Loucy (cell line): Measurements from ENCODE around the gene CCDC73.

Experiments used
- H2AFZ ChIP-seq: fragments of 200-600 bp; sonication (generic); 2 replicates; pipeline ENCODE4 v1.6.0; 2016; ENCODE audit warnings: antibody characterized with exemption, mild to moderate bottlenecking, low read length, moderate library complexity
- H3F3A ChIP-seq: fragments of 200-600 bp; 2 replicates; pipeline ENCODE4 v1.6.0; 2016; ENCODE audit warnings: antibody characterized with exemption, low read depth, mild to moderate bottlenecking
- H3K27me3 ChIP-seq: fragments of 200-600 bp; sonication (generic); 2 replicates; pipeline ENCODE4 v1.6.1; 2014; ENCODE audit warnings: low read length, mild to moderate bottlenecking; ENCODE audit not compliant: insufficient read depth, poor library complexity, severe bottlenecking
- H3K36me3 ChIP-seq: fragments of 200-600 bp; sonication (generic); 2 replicates; pipeline ENCODE4 v1.6.1; 2016; ENCODE audit warnings: low read length; ENCODE audit not compliant: insufficient read depth
- H3K4me1 ChIP-seq: fragments of 200-600 bp; sonication (generic); 2 replicates; pipeline ENCODE4 v1.5.1; 2014; ENCODE audit warnings: low read length, mild to moderate bottlenecking; ENCODE audit not compliant: insufficient read depth, poor library complexity, severe bottlenecking
- H3K4me2 ChIP-seq: fragments of 200-600 bp; sonication (generic); 2 replicates; pipeline ENCODE4 v1.6.0; 2014; ENCODE audit warnings: antibody characterized with exemption, low read length, low read depth, mild to moderate bottlenecking; ENCODE audit not compliant: poor library complexity, severe bottlenecking
- H3K4me3 ChIP-seq: fragments of 200-600 bp; sonication (generic); 2 replicates; pipeline ENCODE4 v1.5.1; 2014; ENCODE audit warnings: low read length, mild to moderate bottlenecking, mixed read lengths; ENCODE audit not compliant: poor library complexity, severe bottlenecking
- H3K79me2 ChIP-seq: fragments of 200-600 bp; sonication (generic); 2 replicates; pipeline ENCODE4 v1.6.1; 2014; ENCODE audit warnings: low read length; ENCODE audit not compliant: insufficient read depth
- H3K9ac ChIP-seq: fragments of 200-600 bp; sonication (generic); 2 replicates; pipeline ENCODE4 v1.6.0; 2014; ENCODE audit warnings: mild to moderate bottlenecking, low read depth, low read length, moderate library complexity; ENCODE audit not compliant: poor library complexity, severe bottlenecking
- H3K9me2 ChIP-seq: fragments of 200-600 bp; sonication (generic); replicated peaks from 2 replicates; pipeline ENCODE4 v1.6.1; 2016; ENCODE audit warnings: low read depth, low read length, mixed read lengths
- H3K9me3 ChIP-seq: fragments of 200-600 bp; sonication (generic); 2 replicates; pipeline ENCODE4 v1.6.1; 2014; ENCODE audit warnings: mild to moderate bottlenecking, antibody characterized with exemption, low read length, low read depth; ENCODE audit not compliant: insufficient read depth
- H4K20me1 ChIP-seq: fragments of 200-600 bp; sonication (generic); 2 replicates; pipeline ENCODE4 v1.6.0; 2014; ENCODE audit warnings: antibody characterized with exemption, low read length, mild to moderate bottlenecking; ENCODE audit not compliant: insufficient read depth, poor library complexity, severe bottlenecking
- EZH2phosphoT487 ChIP-seq: fragments of 200-600 bp; IDR thresholded peaks from 2 replicates; pipeline ENCODE4 v1.6.1; 2018; ENCODE audit warnings: antibody characterized with exemption, mild to moderate bottlenecking, moderate library complexity, borderline replicate concordance
- TF ChIP-seq, protein P1 (sequence below): fragments of 200-600 bp; sonication (generic); conservative IDR thresholded peaks from 2 replicates; pipeline ENCODE4 v1.5.1; 2014; ENCODE audit warnings: mild to moderate bottlenecking, antibody characterized with exemption, low read length

The CCDC73 gene

DNA sequence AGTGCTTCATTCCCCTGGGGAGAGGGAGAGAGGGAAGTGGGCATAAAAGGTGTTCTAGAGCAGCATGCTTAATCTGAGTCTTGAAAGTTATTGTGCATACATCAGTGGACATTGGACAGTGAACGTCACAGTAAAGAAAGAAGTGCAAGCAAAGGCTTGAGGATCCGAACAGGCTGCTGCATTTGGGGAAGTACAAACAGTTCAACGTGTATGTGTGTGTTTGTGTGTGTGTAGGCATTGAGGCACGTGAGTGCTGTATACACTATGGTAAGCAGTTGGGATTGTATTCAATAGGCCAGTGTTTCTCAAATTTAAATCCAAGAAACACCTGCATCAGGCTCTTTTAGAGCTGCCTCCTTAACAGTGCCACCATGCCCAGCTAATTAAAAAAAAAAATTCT is 221.2 kb downstream of the CCDC73 start:
- Histone ChIP-seq H3K4me2 (no peak overlapping the region), H3F3A (no peaks in the 10 kb centered on the region), H3K36me3 (no peaks in the 10 kb centered on the region)

DNA sequence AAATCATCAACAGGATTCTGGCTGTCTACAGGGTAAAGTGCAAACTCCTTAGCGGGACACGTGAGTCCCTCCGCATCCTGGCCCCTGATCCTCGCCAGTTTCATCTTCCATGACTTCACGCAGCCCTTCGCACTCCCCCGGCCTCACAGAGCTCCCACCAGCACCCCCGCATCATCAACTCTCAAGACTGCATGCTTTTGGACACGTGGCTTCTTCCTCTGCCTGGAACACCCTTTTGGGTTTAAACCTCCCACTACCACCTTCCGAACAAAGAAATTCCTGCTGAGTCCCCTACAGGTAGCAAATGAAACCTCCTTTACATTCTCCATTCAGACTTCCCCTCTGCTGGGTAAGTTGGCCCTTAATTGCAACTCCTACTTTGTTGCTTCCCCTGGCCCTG is 223.4 kb downstream of the CCDC73 start:
- peak overlapping the region; percentile 29 for H3K4me2 ChIP-seq
- no peaks in the 10 kb centered on the region for H3K9me3 ChIP-seq
- peak overlapping the region; percentile 64 for H2AFZ ChIP-seq
- H3K79me2 ChIP-seq = no peaks in the 10 kb centered on the region
- no peak overlapping the region for H3K9ac ChIP-seq
- no peaks in the 10 kb centered on the region for H3F3A ChIP-seq
- H3K4me3 ChIP-seq = no peak overlapping the region
- no peaks in the 10 kb centered on the region for H3K27me3 ChIP-seq
- H4K20me1 ChIP-seq = no peaks in the 10 kb centered on the region
- H3K9me2 ChIP-seq = no peaks in the 10 kb centered on the region
- peaks cover 20% of the 10 kb centered on the region for H3K4me1 ChIP-seq
- H3K36me3 ChIP-seq = no peaks in the 10 kb centered on the region
- TF ChIP-seq, protein P1, sequence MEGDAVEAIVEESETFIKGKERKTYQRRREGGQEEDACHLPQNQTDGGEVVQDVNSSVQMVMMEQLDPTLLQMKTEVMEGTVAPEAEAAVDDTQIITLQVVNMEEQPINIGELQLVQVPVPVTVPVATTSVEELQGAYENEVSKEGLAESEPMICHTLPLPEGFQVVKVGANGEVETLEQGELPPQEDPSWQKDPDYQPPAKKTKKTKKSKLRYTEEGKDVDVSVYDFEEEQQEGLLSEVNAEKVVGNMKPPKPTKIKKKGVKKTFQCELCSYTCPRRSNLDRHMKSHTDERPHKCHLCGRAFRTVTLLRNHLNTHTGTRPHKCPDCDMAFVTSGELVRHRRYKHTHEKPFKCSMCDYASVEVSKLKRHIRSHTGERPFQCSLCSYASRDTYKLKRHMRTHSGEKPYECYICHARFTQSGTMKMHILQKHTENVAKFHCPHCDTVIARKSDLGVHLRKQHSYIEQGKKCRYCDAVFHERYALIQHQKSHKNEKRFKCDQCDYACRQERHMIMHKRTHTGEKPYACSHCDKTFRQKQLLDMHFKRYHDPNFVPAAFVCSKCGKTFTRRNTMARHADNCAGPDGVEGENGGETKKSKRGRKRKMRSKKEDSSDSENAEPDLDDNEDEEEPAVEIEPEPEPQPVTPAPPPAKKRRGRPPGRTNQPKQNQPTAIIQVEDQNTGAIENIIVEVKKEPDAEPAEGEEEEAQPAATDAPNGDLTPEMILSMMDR = no peak
- TF ChIP-seq EZH2phosphoT487 = no peak

More for the DNA sequence above, 221.2 kb downstream of the CCDC73 start:
- Histone ChIP-seq H3K4me1 (peaks cover 20% of the 10 kb centered on the region), H3K9me2 (no peaks in the 10 kb centered on the region), H4K20me1 (no peaks in the 10 kb centered on the region), H3K79me2 (no peaks in the 10 kb centered on the region), H3K27me3 (no peaks in the 10 kb centered on the region), H3K9ac (no peak overlapping the region), H3K4me3 (no peak overlapping the region), H2AFZ (no peak overlapping the region), H3K9me3 (no peaks in the 10 kb centered on the region)
- no peak for TF ChIP-seq EZH2phosphoT487
- TF ChIP-seq, protein P1 = no peak

- Histone ChIP-seq H4K20me1 (no peaks in the 10 kb centered on the region), H3K4me3 (no peak overlapping the region), H2AFZ (no peak overlapping the region), H3K9me3 (no peaks in the 10 kb centered on the region), H3K9ac (no peak overlapping the region), H3K4me2 (no peak overlapping the region), H3F3A (no peaks in the 10 kb centered on the region), H3K27me3 (no peaks in the 10 kb centered on the region), H3K9me2 (no peaks in the 10 kb centered on the region), H3K4me1 (peaks cover 20% of the 10 kb centered on the region), H3K36me3 (no peaks in the 10 kb centered on the region), H3K79me2 (no peaks in the 10 kb centered on the region)
- no peak for TF ChIP-seq EZH2phosphoT487
- TF ChIP-seq, protein P1 = no peak
Observed at GRCh38 chr11:32569313-32569881, 225.1 kb downstream of the CCDC73 start.
